PC-9 (cell line): ENCODE measurements around the gene SCRT2. TPM values are rescaled to one million over a fixed set of nuclear protein-coding genes. Genes with fewer than 3 reads are reported as not detected.

Source experiments
- BruUV-seq: library from RNA; stranded (reverse); fragments of 400-500 nt; replicated peaks from 2 replicates; lab custom pipeline; 2021; lab: Mats Ljungman, UMichigan
- CTCF ChIA-PET: fragments of 300-600 bp; sonication (Branson Sonifier 250); formaldehyde crosslinking; loops from one replicate; lab custom pipeline; 2022; ENCODE audit warnings: antibody characterized with exemption; lab: Charles Lee
- POLR2A ChIA-PET: fragments of 300-600 bp; sonication (Branson Sonifier 250); formaldehyde crosslinking; loops from one replicate; lab custom pipeline; 2022; ENCODE audit warnings: antibody characterized with exemption; ENCODE audit not compliant: unreplicated experiment; lab: Charles Lee
- DNase-seq, 2 experiments: peaks; one replicate each; pipeline versions ENCODE4 v3.0.0 to v3.0.0-alpha.2; 2015 to 2022; ENCODE audit warnings: mixed read lengths in 1 of 2
- H2AFZ ChIP-seq: fragments of 200-600 bp; sonication (generic); 2 replicates; pipeline ENCODE4 v1.8.1; 2017; ENCODE audit warnings: antibody characterized with exemption
- H3F3A ChIP-seq: fragments of 200-600 bp; sonication (generic); 2 replicates; pipeline ENCODE4 v1.8.1; 2017; ENCODE audit warnings: antibody characterized with exemption, mild to moderate bottlenecking, low read depth; ENCODE audit not compliant: insufficient read depth
- H3K27ac ChIP-seq: fragments of 200-600 bp; sonication (generic); 2 replicates; pipeline ENCODE4 v1.6.1; 2016; ENCODE audit warnings: mixed run types
- H3K27me3 ChIP-seq: fragments of 200-600 bp; sonication (generic); 2 replicates; pipeline ENCODE4 v1.6.1; 2016; ENCODE audit warnings: low read depth, mixed run types; ENCODE audit not compliant: insufficient read depth
- H3K36me3 ChIP-seq: fragments of 200-600 bp; sonication (generic); 2 replicates; pipeline ENCODE4 v1.6.1; 2016; ENCODE audit warnings: low read depth, mixed run types
- H3K4me1 ChIP-seq: fragments of 200-600 bp; sonication (generic); replicated peaks from 2 replicates; pipeline ENCODE4 v1.6.1; 2016; ENCODE audit warnings: mixed run types; ENCODE audit not compliant: insufficient read depth
- H3K4me2 ChIP-seq: fragments of 200-600 bp; sonication (generic); 2 replicates; pipeline ENCODE4 v1.6.1; 2017; ENCODE audit warnings: mixed run types
- H3K4me3 ChIP-seq: fragments of 200-600 bp; sonication (generic); 2 replicates; pipeline ENCODE4 v1.6.1; 2016; ENCODE audit warnings: mixed run types
- H3K79me2 ChIP-seq: fragments of 200-600 bp; sonication (generic); 2 replicates; pipeline ENCODE4 v1.6.1; 2017; ENCODE audit warnings: low read depth, mixed run types
- H3K9me2 ChIP-seq: fragments of 200-600 bp; sonication (generic); 2 replicates; pipeline ENCODE4 v1.8.1; 2017; ENCODE audit warnings: mild to moderate bottlenecking; ENCODE audit not compliant: insufficient read depth
- H3K9me3 ChIP-seq: fragments of 200-600 bp; sonication (generic); 2 replicates; pipeline ENCODE4 v1.8.1; 2016; ENCODE audit warnings: low read depth; ENCODE audit not compliant: insufficient read depth
- H4K20me1 ChIP-seq: fragments of 200-600 bp; sonication (generic); 2 replicates; pipeline ENCODE4 v1.8.1; 2017; ENCODE audit not compliant: insufficient read depth
- CTCF ChIP-seq: fragments of 200-600 bp; sonication (generic); conservative IDR thresholded peaks from 2 replicates; pipeline ENCODE4 v1.6.1; 2017; ENCODE audit warnings: mixed run types, antibody characterized with exemption, mild to moderate bottlenecking, moderate library complexity
- EZH2 ChIP-seq: fragments of 200-600 bp; sonication (generic); IDR thresholded peaks from 2 replicates; pipeline ENCODE4 v1.8.0; 2017; ENCODE audit warnings: antibody characterized with exemption, low read depth
- intact Hi-C: fragments of 100-400 bp; cut with micrococcal nuclease; formaldehyde crosslinking; loops from one replicate; pipeline ENCODE4 v1.10.0; 2022; ENCODE audit not compliant: unreplicated experiment
- total RNA-seq: library from RNA; stranded (reverse); gene quantifications from 2 replicates; pipeline ENCODE4 v1.2.3, GENCODE V29; 2021

Gene SCRT2
- total RNA-seq, 1 experiment from 2014 or later = not detected

- no peaks in the 10 kb centered on the region for H3K27me3 ChIP-seq
- no TSS peak for BruUV-seq
- CTCF ChIA-PET = interaction anchor here (1.3 kb wide), 1 partner anchor 10 kb away, joined by 3 read pairs; no protein-coding TSS in a partner anchor
Measured at GRCh38 chr20:664576-664975, 11.0 kb downstream of the SCRT2 start.

GRCh38 chr20:664151-664550 lies 11.5 kb downstream of the SCRT2 start:
- no peaks in the 10 kb centered on the region for H4K20me1 ChIP-seq
- POLR2A ChIA-PET = no interaction called here
- CTCF ChIA-PET = no interaction called here
- H3K9me3 ChIP-seq = no peaks in the 10 kb centered on the region
- H3K9me2 ChIP-seq = no peaks in the 10 kb centered on the region
- no peaks in the 10 kb centered on the region for H3K36me3 ChIP-seq
- intact Hi-C loops = no loop called here
- no peaks in the 10 kb centered on the region for H3K27me3 ChIP-seq
- H2AFZ ChIP-seq = no peak overlapping the region
- no peak for TF ChIP-seq CTCF
- H3K4me2 ChIP-seq = no peak overlapping the region
- no peaks in the 10 kb centered on the region for H3K79me2 ChIP-seq
- no peak overlapping the region for H3K4me3 ChIP-seq
- DNase-seq = no peak
- no TSS peak for BruUV-seq
- H3K4me1 ChIP-seq = 0 out of 2 replicates have a peak, but pooled peaks cover 7% of the 10 kb centered on the region
- peaks cover 4% of the 10 kb centered on the region; the same call in 1 of the 2 replicates for H3F3A ChIP-seq
- H3K27ac ChIP-seq = no peak overlapping the region

More at GRCh38 chr20:664576-664975, 11.0 kb downstream of the SCRT2 start:
- 0 out of 2 replicates have a peak, but pooled peaks cover 7% of the 10 kb centered on the region for H3K4me1 ChIP-seq
- no peaks in the 10 kb centered on the region for H3K9me2 ChIP-seq
- H3K4me2 ChIP-seq = no peak overlapping the region
- no peak overlapping the region for H2AFZ ChIP-seq
- no peaks in the 10 kb centered on the region for H3K79me2 ChIP-seq
- TF ChIP-seq CTCF (no peak), EZH2 (no peak)
- no peaks in the 10 kb centered on the region for H4K20me1 ChIP-seq
- no peak for DNase-seq
- POLR2A ChIA-PET = interaction anchor here (0.6 kb wide), 1 partner anchor 120 kb away, joined by 3 read pairs; no protein-coding TSS in a partner anchor
- H3K27ac ChIP-seq = no peak overlapping the region
- no peaks in the 10 kb centered on the region for H3K9me3 ChIP-seq
- intact Hi-C loops = no loop called here
- H3K36me3 ChIP-seq = no peaks in the 10 kb centered on the region
- H3F3A ChIP-seq = peaks cover 4% of the 10 kb centered on the region; the same call in 1 of the 2 replicates
- no peak overlapping the region for H3K4me3 ChIP-seq

- no peaks in the 10 kb centered on the region for H3K9me2 ChIP-seq
- CTCF ChIA-PET = no interaction called here
- H3K9me3 ChIP-seq = no peaks in the 10 kb centered on the region
- H3K27me3 ChIP-seq = no peaks in the 10 kb centered on the region
- 0 out of 2 replicates have a peak, but pooled peaks cover 7% of the 10 kb centered on the region for H3K4me1 ChIP-seq
- BruUV-seq = no TSS peak
- H3F3A ChIP-seq = peaks cover 4% of the 10 kb centered on the region; the same call in 1 of the 2 replicates
- H3K79me2 ChIP-seq = no peaks in the 10 kb centered on the region
- H3K27ac ChIP-seq = no peak overlapping the region
- H3K4me3 ChIP-seq = no peak overlapping the region
- no peaks in the 10 kb centered on the region for H3K36me3 ChIP-seq
- no peaks in the 10 kb centered on the region for H4K20me1 ChIP-seq
- no peak for TF ChIP-seq EZH2
- no peak for TF ChIP-seq CTCF
- POLR2A ChIA-PET = no interaction called here
- intact Hi-C loops = no loop called here
- no peak overlapping the region for H3K4me2 ChIP-seq
- DNase-seq = no peak
- no peak overlapping the region for H2AFZ ChIP-seq
Measured at GRCh38 chr20:663315-664090, 12.1 kb downstream of the SCRT2 start.
